PC-3 (cell line): Measurements from ENCODE around the gene KIF11. TPM values are rescaled to one million over a fixed set of nuclear protein-coding genes. Genes with fewer than 3 reads are reported as not detected.

Experiments
- ATAC-seq: fragments of 200-7000 bp; cut with Tn5 transposase; 2 replicates; pipeline ENCODE4 v1.9.1; 2020; ENCODE audit warnings: mild to moderate bottlenecking, moderate library complexity
- BruUV-seq: library from RNA; stranded (reverse); fragments of 400-500 nt; replicated peaks from 2 replicates; lab custom pipeline; 2021; lab: Mats Ljungman, UMichigan
- CTCF ChIA-PET: fragments of 300-600 bp; sonication (Branson Sonifier 250); formaldehyde crosslinking; loops from one replicate; lab custom pipeline; 2022; ENCODE audit warnings: antibody characterized with exemption; lab: Charles Lee
- POLR2A ChIA-PET: fragments of 300-600 bp; sonication (Branson Sonifier 250); formaldehyde crosslinking; loops from one replicate; lab custom pipeline; 2022; ENCODE audit warnings: antibody characterized with exemption; ENCODE audit not compliant: unreplicated experiment; lab: Charles Lee
- DNase-seq: peaks from one replicate; pipeline ENCODE4 v3.0.0-alpha.2; 2015
- H2AFZ ChIP-seq: fragments of 300-600 bp; sonication (generic); 2 replicates; pipeline ENCODE4 v1.6.0; 2016; ENCODE audit warnings: antibody characterized with exemption, low read length
- H3F3A ChIP-seq: fragments of 300-600 bp; sonication (generic); one replicate; pipeline ENCODE4 v1.6.0; 2017; ENCODE audit warnings: antibody characterized with exemption, low read length, control low read depth, mild to moderate bottlenecking; ENCODE audit not compliant: unreplicated experiment
- H3K27ac ChIP-seq: fragments of 300-600 bp; sonication (generic); 2 replicates; pipeline ENCODE4 v1.5.1; 2016; ENCODE audit warnings: mild to moderate bottlenecking, low read length
- H3K27me3 ChIP-seq: fragments of 300-600 bp; sonication (generic); 2 replicates; pipeline ENCODE4 v1.6.1; 2016; ENCODE audit warnings: low read length, mixed read lengths
- H3K36me3 ChIP-seq: fragments of 300-600 bp; sonication (generic); 2 replicates; pipeline ENCODE4 v1.6.1; 2016; ENCODE audit warnings: low read depth, mixed run types, low read length, mixed read lengths
- H3K4me1 ChIP-seq: fragments of 300-600 bp; sonication (generic); 2 replicates; pipeline ENCODE4 v1.5.1; 2016; ENCODE audit warnings: low read length; ENCODE audit not compliant: insufficient read depth
- H3K4me2 ChIP-seq: fragments of 300-600 bp; sonication (generic); 2 replicates; pipeline ENCODE4 v1.6.0; 2016; ENCODE audit warnings: low read length
- H3K4me3 ChIP-seq: fragments of 300-600 bp; sonication (generic); 2 replicates; pipeline ENCODE4 v1.5.1; 2016; ENCODE audit warnings: mild to moderate bottlenecking, low read length, mixed read lengths
- H3K79me2 ChIP-seq: fragments of 300-600 bp; sonication (generic); 2 replicates; pipeline ENCODE4 v1.6.1; 2017; ENCODE audit warnings: low read length, mixed read lengths
- H3K9ac ChIP-seq: fragments of 300-600 bp; sonication (generic); 2 replicates; pipeline ENCODE4 v1.6.0; 2016; ENCODE audit warnings: mild to moderate bottlenecking, low read length
- H3K9me2 ChIP-seq: fragments of 300-600 bp; sonication (generic); replicated peaks from 2 replicates; pipeline ENCODE4 v1.6.1; 2016; ENCODE audit warnings: mixed run types, low read length, mixed read lengths
- H3K9me3 ChIP-seq: fragments of 300-600 bp; sonication (generic); 2 replicates; pipeline ENCODE4 v1.6.1; 2016; ENCODE audit warnings: low read length, mixed read lengths
- H4K20me1 ChIP-seq: fragments of 300-600 bp; sonication (generic); 2 replicates; pipeline ENCODE4 v1.6.1; 2016; ENCODE audit warnings: low read length, mixed read lengths
- CTCF ChIP-seq: fragments of 300-600 bp; sonication (generic); conservative IDR thresholded peaks from 2 replicates; pipeline ENCODE4 v1.5.1; 2017; ENCODE audit warnings: antibody characterized with exemption, low read depth, mild to moderate bottlenecking, low read length
- EZH2 ChIP-seq: fragments of 300-600 bp; sonication (generic); IDR thresholded peaks from one replicate; pipeline ENCODE4 v1.6.1; 2017; ENCODE audit warnings: antibody characterized with exemption, mild to moderate bottlenecking, low read length; ENCODE audit not compliant: unreplicated experiment
- EZH2phosphoT487 ChIP-seq: fragments of 300-600 bp; sonication (generic); IDR thresholded peaks from 2 replicates; pipeline ENCODE4 v1.6.1; 2018; ENCODE audit warnings: mild to moderate bottlenecking, antibody characterized with exemption, low read length, borderline replicate concordance
- intact Hi-C: fragments of 100-400 bp; cut with micrococcal nuclease; formaldehyde crosslinking; loops from 2 replicates; pipeline ENCODE4 v1.9.0; 2023
- total RNA-seq: library from RNA; depleted of rRNA; stranded (reverse); fragments of >200 nt; gene quantifications from 2 replicates; pipeline ENCODE4 v1.2.3, GENCODE V29; 2014

KIF11 gene
- total RNA-seq, 1 experiment from 2014 or later = 26.2 TPM

GRCh38 chr10:92662848-92663247, 69.9 kb downstream of the KIF11 start:
- 0 out of 2 replicates have a peak, but pooled peaks cover 5% of the 10 kb centered on the region for H3K9me3 ChIP-seq
- no peak overlapping the region for H3K9ac ChIP-seq
- H3K79me2 ChIP-seq = no peaks in the 10 kb centered on the region
- TF ChIP-seq CTCF = no peak
- no peak for TF ChIP-seq EZH2phosphoT487
- TF ChIP-seq EZH2 = no peak
- H3F3A ChIP-seq = no peaks in the 10 kb centered on the region
- POLR2A ChIA-PET = no interaction called here
- no peaks in the 10 kb centered on the region for H4K20me1 ChIP-seq
- intact Hi-C loops = no loop called here
- H3K36me3 ChIP-seq = no peaks in the 10 kb centered on the region
- CTCF ChIA-PET = no interaction called here
- H2AFZ ChIP-seq = no peak overlapping the region
- H3K4me2 ChIP-seq = no peak overlapping the region
- ATAC-seq (no peak), DNase-seq (no peak)
- H3K27me3 ChIP-seq = no peaks in the 10 kb centered on the region
- no TSS peak for BruUV-seq
- H3K4me1 ChIP-seq = no peaks in the 10 kb centered on the region
- no peaks in the 10 kb centered on the region for H3K9me2 ChIP-seq
- H3K4me3 ChIP-seq = no peak overlapping the region
- no peak overlapping the region for H3K27ac ChIP-seq

- no peak overlapping the region for H3K4me2 ChIP-seq
- no peak overlapping the region for H3K9ac ChIP-seq
- DNase-seq (no peak), ATAC-seq (no peak)
- CTCF ChIA-PET = no interaction called here
- H3K4me1 ChIP-seq = no peaks in the 10 kb centered on the region
- H2AFZ ChIP-seq = no peak overlapping the region
- H3K36me3 ChIP-seq = no peaks in the 10 kb centered on the region
- H3K4me3 ChIP-seq = no peak overlapping the region
- no TSS peak for BruUV-seq
- no peaks in the 10 kb centered on the region for H3K79me2 ChIP-seq
- no peaks in the 10 kb centered on the region for H3K9me2 ChIP-seq
- H4K20me1 ChIP-seq = no peaks in the 10 kb centered on the region
- TF ChIP-seq EZH2 (no peak), CTCF (no peak), EZH2phosphoT487 (no peak)
- POLR2A ChIA-PET = no interaction called here
- 0 out of 2 replicates have a peak, but pooled peaks cover 5% of the 10 kb centered on the region for H3K9me3 ChIP-seq
- intact Hi-C loops = no loop called here
- no peaks in the 10 kb centered on the region for H3F3A ChIP-seq
- H3K27ac ChIP-seq = no peak overlapping the region
- no peaks in the 10 kb centered on the region for H3K27me3 ChIP-seq
Measured at GRCh38 chr10:92664322-92664721, 71.4 kb downstream of the KIF11 start.

- Histone ChIP-seq H3F3A (no peaks in the 10 kb centered on the region), H3K4me3 (no peak overlapping the region), H3K36me3 (no peaks in the 10 kb centered on the region), H3K4me2 (no peak overlapping the region), H3K27ac (no peak overlapping the region), H2AFZ (no peak overlapping the region), H4K20me1 (no peaks in the 10 kb centered on the region), H3K9me3 (0 out of 2 replicates have a peak, but pooled peaks cover 5% of the 10 kb centered on the region), H3K79me2 (no peaks in the 10 kb centered on the region), H3K27me3 (no peaks in the 10 kb centered on the region), H3K4me1 (no peaks in the 10 kb centered on the region), H3K9ac (no peak overlapping the region), H3K9me2 (no peaks in the 10 kb centered on the region)
- no peak for TF ChIP-seq EZH2phosphoT487
- TF ChIP-seq CTCF = no peak
- TF ChIP-seq EZH2 = no peak
- BruUV-seq = no TSS peak
- POLR2A ChIA-PET = no interaction called here
- ATAC-seq = no peak
- DNase-seq = no peak
- intact Hi-C loops = no loop called here
- CTCF ChIA-PET = interaction anchor here (0.6 kb wide), 1 partner anchor 14 kb away, joined by 3 read pairs; no protein-coding TSS in a partner anchor
Measured at GRCh38 chr10:92667078-92667477, 74.1 kb downstream of the KIF11 start.
